ENCODE measurements around the gene DTNBP1.
"Not testable (repeated sequence)": the region's sequence is repeated elsewhere in the genome, so short reads cannot be mapped to it uniquely, and the experiment has no call there.

DTNBP1 gene

GRCh38 chr6:15554728-15555100 lies 108.1 kb downstream of the DTNBP1 start:
- DNase-seq, result no peak

GRCh38 chr6:15553736-15554294 lies 109.0 kb downstream of the DTNBP1 start:
- peak; percentile 41 for DNase-seq

DNA sequence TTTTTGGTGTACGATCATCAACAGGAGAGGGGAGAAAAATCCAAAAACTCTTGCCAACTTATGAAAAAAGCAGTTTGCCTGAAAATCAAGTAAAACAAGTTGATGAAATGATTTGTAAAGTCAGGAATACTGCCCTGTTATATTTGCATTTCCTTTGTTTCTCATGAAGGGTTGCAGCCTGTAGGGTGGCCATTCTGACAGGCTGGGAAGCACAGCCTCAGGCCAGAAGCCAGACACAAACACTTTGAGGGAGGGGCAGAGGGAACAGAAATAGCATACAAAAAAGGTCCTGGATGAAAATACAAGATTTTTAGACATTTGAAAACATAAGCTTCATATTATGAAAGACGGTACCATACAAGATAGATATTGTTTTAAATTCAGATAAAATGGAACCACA lies 109.8 kb downstream of the DTNBP1 start:
- no peak for DNase-seq

- no peak for DNase-seq
These were observed 111.0 kb downstream of the DTNBP1 start for GRCh38 chr6:15551798-15552197.

GRCh38 chr6:15551262-15551661 lies 111.6 kb downstream of the DTNBP1 start:
- DNase-seq, result no peak

- no peak for DNase-seq
These were observed 112.2 kb downstream of the DTNBP1 start for GRCh38 chr6:15550546-15551123.

- DNase-seq, result no peak
These were observed 113.5 kb downstream of the DTNBP1 start for GRCh38 chr6:15549371-15549770.

GRCh38 chr6:15547400-15547799 lies 115.4 kb downstream of the DTNBP1 start:
- no peak for DNase-seq

DNA sequence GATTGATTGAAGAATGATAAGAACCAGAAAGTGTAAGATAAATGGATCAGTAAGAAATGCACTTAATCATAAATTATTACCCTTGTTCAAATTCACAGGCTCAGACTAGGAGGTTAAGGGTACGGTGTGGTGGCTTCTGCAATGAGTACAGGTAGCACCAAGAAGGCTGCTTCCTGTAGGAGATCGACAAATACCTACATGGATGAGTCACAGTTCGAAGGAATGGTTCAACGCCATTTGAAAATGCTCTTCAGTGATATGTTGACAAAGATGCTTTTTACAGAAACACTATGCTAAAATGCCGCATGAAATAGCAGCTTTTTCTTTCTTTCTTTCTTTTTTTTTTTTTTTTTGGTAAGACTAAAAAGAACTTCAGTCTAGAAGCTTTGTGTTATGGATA lies 116.2 kb downstream of the DTNBP1 start:
- no peak for DNase-seq

GRCh38 chr6:15544321-15544900 lies 118.4 kb downstream of the DTNBP1 start:
- no peak for DNase-seq

DNA sequence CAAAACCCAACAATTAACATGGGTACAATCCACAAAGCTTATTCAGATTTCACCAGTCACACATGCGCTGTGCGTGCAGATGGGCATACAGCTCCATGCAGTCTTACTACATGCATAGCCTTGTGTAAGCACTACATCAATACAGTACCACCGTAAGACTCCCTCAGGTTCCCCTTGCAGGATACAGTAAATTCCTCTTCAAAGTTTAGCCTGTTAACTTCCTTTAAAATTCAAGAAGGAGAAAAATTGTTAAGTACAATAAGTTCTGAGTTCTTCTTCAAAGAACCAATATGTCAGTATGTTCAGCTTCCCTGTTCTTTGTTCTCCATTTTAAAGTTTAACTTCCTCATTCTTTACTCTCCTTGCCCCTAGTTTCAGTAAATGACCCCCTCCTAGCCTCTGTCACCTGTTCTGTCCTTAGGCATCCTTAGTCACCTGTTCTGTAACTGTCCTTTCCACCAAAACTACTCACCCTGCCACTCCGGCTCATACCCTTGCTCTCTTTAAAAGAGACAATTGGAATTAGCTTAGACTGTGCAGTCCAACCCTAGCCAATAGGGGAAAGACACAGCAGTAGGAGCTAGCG lies 119.4 kb downstream of the DTNBP1 start:
- DNase-seq, result not testable (repeated sequence)

GRCh38 chr6:15539722-15540270 lies 123.0 kb downstream of the DTNBP1 start:
- DNase-seq, result no peak

GRCh38 chr6:15538766-15539495 lies 123.9 kb downstream of the DTNBP1 start:
- DNase-seq, result no peak

- DNase-seq, result no peak
These were observed 124.7 kb downstream of the DTNBP1 start for GRCh38 chr6:15538106-15538505.

DNA sequence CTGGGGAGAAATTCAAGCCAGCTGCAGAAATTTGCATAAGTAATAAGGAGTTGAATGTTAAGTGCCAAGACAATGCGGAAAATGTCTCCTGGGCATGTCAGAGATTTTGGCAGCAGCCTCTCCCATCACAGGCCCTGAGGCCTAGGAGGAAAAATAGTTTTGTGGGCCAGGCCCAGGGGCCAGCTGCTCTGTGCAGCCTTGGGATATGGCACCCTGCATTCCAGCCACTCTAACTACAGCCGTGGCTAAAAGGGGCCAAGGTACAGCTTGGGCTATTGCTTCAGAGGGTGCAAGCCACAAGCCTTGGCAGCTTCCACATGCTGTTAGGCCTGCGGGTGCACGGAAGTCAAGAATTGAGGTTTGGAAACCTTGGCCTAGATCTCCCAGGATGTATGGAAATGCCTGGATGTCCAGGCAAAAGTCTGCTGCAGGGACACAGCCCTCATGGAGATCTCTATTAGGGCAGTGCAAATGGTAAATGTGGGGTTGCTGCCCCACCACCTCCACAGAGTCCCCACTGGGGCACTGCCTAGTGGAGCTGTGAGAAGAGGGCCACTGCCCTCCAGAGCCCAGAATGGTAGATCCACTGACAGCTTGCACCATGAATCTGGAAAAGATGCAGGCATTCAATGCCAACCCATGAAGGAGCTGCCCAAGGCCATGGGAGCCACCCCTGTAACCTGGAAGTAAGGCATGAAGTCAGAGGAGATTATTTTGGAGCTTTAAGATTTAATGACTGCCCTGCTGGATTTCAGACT lies 126.5 kb downstream of the DTNBP1 start:
- no peak for DNase-seq

- no peak for DNase-seq
These were observed 127.2 kb downstream of the DTNBP1 start for GRCh38 chr6:15535495-15536197.

- DNase-seq, result peak; percentile 75
These were observed 127.9 kb downstream of the DTNBP1 start for GRCh38 chr6:15534974-15535373.

GRCh38 chr6:15533379-15534026 lies 129.3 kb downstream of the DTNBP1 start:
- no peak for DNase-seq

DNA sequence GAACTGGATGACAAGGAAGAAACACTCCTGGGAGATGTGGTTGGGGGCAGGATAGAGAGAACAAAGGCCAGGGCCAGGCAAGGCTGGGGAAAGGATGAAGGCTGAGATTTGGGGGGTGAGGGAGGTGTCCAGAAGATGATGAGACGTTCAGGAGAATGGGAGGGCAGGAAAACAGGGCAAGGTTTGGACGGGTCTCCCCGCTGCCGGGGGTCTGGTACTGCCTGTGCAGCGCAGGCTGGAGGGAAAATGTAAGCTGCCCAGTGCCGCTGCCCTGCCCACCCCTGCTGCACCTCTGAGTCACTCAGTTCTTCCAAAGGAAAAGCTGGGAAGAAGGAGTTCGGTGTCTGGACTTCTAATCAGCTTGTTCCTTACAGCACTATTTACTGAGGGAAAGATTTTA lies 130.9 kb downstream of the DTNBP1 start:
- DNase-seq, result no peak

DNA sequence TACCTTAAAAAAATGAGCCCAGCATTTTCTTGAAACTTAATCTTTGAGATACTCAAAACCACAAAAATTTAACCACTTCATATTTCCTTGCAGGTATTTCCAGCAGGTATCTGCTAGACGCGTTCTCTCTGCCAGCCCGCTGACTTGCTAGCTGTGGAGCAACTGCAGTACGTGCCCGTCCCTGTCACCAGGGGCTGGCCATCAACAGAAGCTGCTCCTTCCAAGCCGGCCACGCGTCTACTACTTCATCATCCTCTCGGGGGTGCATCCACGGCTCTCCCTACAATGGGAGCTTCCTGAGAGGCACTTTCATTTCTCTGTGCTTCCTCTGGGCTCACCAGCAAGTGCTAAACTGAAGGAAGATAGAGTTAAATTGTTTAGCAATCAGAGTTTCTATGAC lies 132.4 kb downstream of the DTNBP1 start:
- peak; percentile 37 for DNase-seq

GRCh38 chr6:15528870-15529269 lies 134.0 kb downstream of the DTNBP1 start:
- DNase-seq, result no peak
